ACC112 (cell line): ENCODE results near the gene GRIN2C.

Source experiments
- H2AFZ ChIP-seq: fragments of 200-600 bp; sonication (generic); one replicate; pipeline ENCODE4 v1.6.0; 2017; ENCODE audit warnings: antibody characterized with exemption, low read length; ENCODE audit not compliant: unreplicated experiment
- H3K27ac ChIP-seq: fragments of 200-600 bp; sonication (generic); 2 replicates; pipeline ENCODE4 v1.5.1; 2014; ENCODE audit warnings: low read depth, mild to moderate bottlenecking, antibody characterized with exemption, low read length, moderate library complexity
- H3K27me3 ChIP-seq: fragments of 200-600 bp; sonication (generic); 2 replicates; pipeline ENCODE4 v1.6.1; 2014; ENCODE audit warnings: mild to moderate bottlenecking, antibody characterized with exemption, low read length, moderate library complexity, mixed read lengths; ENCODE audit not compliant: insufficient read depth
- H3K36me3 ChIP-seq: fragments of 200-600 bp; sonication (generic); 2 replicates; pipeline ENCODE4 v1.6.1; 2016; ENCODE audit warnings: mild to moderate bottlenecking, antibody characterized with exemption, low read length, moderate library complexity, mixed read lengths; ENCODE audit not compliant: insufficient read depth
- H3K4me1 ChIP-seq: fragments of 200-600 bp; sonication (generic); one replicate; pipeline ENCODE4 v1.6.1; 2016; ENCODE audit warnings: low read length, mixed read lengths; ENCODE audit not compliant: insufficient read depth, unreplicated experiment, control insufficient read depth
- H3K4me3 ChIP-seq: fragments of 200-600 bp; sonication (generic); 2 replicates; pipeline ENCODE4 v1.5.1; 2014; ENCODE audit warnings: mild to moderate bottlenecking, low read depth, low read length
- H3K79me2 ChIP-seq: fragments of 200-600 bp; sonication (generic); one replicate; pipeline ENCODE4 v1.6.0; 2016; ENCODE audit warnings: low read length; ENCODE audit not compliant: control insufficient read depth, unreplicated experiment, insufficient read depth

The GRIN2C gene

GRCh38 chr17:74893936-74894671 lies 34.4 kb upstream of the GRIN2C start:
- Histone ChIP-seq H3K4me1 (no peaks in the 10 kb centered on the region), H3K79me2 (no peaks in the 10 kb centered on the region), H2AFZ (no peak overlapping the region), H3K27me3 (peaks cover 59% of the 10 kb centered on the region), H3K4me3 (0 out of 2 replicates have a peak overlapping the region, but pooled peaks have one; percentile 58), H3K36me3 (no peaks in the 10 kb centered on the region), H3K27ac (no peak overlapping the region)

DNA sequence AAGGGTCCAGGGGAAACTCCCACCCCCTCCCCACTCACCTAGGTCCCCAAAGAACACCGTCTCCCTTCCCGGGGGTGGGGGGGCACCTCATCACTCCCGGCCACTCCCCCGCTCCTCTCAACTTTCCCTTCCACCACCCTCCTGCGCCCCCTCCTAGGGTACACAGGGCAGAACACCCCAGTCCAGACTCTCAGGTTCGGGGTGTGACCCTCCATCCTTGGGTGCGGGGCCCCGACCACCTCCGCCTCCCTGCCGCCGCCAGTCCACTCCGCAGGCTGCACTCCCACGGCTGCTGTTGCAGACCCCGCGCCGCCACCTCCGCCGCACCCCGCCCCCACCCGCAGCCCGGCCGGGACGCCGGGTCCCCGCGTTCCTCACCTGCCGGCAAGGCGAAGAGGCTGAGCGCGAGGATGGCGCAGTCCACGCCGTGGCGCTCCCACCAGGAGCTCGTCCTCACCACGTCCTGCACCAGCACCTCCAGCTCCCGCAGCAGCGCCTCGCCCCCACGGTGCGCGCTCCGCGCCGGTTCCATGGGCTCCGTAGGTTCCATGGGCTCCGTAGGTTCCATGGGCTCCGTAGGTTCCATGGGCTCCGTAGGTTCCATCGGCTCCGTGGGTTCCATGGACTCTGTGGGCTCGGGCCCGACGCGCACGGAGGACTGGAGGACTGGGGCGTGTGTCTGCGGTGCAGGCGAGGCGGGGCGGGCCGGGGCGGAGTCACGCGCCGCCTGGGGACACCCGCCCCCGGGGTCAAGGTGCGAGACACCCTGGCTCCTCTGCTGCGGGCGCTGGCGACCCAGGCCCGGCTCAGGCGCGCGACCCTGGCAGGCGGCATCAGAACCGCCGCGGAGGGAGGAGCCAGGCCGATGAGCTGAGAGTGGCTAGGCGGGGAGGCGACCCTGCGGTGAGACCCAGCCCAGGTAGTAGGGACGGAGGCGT lies 33.6 kb upstream of the GRIN2C start, which contains the start of gene FADS6:
Gene FADS6, minus strand, starts transcription at position 660 of the 938 bp plus-strand sequence. Its CDS starts 38 bp downstream, at position 622.
- H3K27ac ChIP-seq = no peak within 1 kb of the TSS
- peaks cover 67% of the 10 kb centered on the region for H3K27me3 ChIP-seq
- no peaks in the 10 kb centered on the region for H3K79me2 ChIP-seq
- no peak within 1 kb of the TSS for H2AFZ ChIP-seq
- H3K36me3 ChIP-seq = no peaks in the 10 kb centered on the region
- H3K4me3 ChIP-seq = peak within 1 kb of the TSS; percentile 58; the same call in 1 of the 2 replicates
- no peaks in the 10 kb centered on the region for H3K4me1 ChIP-seq

GRCh38 chr17:74892013-74892841 lies 32.5 kb upstream of the GRIN2C start:
- no peak overlapping the region for H2AFZ ChIP-seq
- peaks cover 70% of the 10 kb centered on the region for H3K27me3 ChIP-seq
- H3K79me2 ChIP-seq = no peaks in the 10 kb centered on the region
- no peaks in the 10 kb centered on the region for H3K4me1 ChIP-seq
- H3K27ac ChIP-seq = no peak overlapping the region
- no peaks in the 10 kb centered on the region for H3K36me3 ChIP-seq
- no peak overlapping the region for H3K4me3 ChIP-seq

DNA sequence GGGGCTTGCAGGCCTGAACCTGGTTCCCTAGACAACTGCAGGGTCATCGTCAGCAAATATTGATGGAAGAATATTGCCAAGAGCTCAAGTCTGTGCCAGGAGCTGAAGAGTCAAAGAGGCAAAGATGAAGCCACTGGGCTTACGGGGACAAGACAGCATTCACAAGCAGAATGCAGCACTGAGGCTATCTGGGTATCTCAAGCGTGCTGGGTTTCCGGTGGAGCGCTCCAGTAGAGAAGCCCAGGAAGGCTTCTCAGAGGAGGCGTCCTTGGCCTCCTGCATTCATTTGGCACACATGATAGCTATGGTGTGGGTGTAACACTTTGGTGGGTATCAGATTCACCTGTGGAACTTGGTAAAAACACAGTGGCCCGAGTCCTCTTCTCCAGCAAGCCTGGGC lies 30.9 kb upstream of the GRIN2C start:
- H3K27me3 ChIP-seq = peaks cover 65% of the 10 kb centered on the region
- no peaks in the 10 kb centered on the region for H3K4me1 ChIP-seq
- no peak overlapping the region for H3K4me3 ChIP-seq

GRCh38 chr17:74888469-74888868 lies 28.8 kb upstream of the GRIN2C start:
- no peaks in the 10 kb centered on the region for H3K4me1 ChIP-seq
- peaks cover 50% of the 10 kb centered on the region for H3K27me3 ChIP-seq
- H3K4me3 ChIP-seq = no peak overlapping the region
- H2AFZ ChIP-seq = no peak overlapping the region
- no peaks in the 10 kb centered on the region for H3K36me3 ChIP-seq
- H3K27ac ChIP-seq = no peak overlapping the region
- no peaks in the 10 kb centered on the region for H3K79me2 ChIP-seq

More for the DNA sequence above, 30.9 kb upstream of the GRIN2C start:
- Histone ChIP-seq H2AFZ (no peak overlapping the region), H3K79me2 (no peaks in the 10 kb centered on the region), H3K36me3 (no peaks in the 10 kb centered on the region), H3K27ac (no peak overlapping the region)

GRCh38 chr17:74883241-74883745 lies 23.6 kb upstream of the GRIN2C start:
- no peak overlapping the region for H2AFZ ChIP-seq
- H3K36me3 ChIP-seq = no peaks in the 10 kb centered on the region
- no peaks in the 10 kb centered on the region for H3K79me2 ChIP-seq
- no peak overlapping the region for H3K4me3 ChIP-seq
- H3K27ac ChIP-seq = no peak overlapping the region
- H3K27me3 ChIP-seq = peaks cover 36% of the 10 kb centered on the region
- no peaks in the 10 kb centered on the region for H3K4me1 ChIP-seq

DNA sequence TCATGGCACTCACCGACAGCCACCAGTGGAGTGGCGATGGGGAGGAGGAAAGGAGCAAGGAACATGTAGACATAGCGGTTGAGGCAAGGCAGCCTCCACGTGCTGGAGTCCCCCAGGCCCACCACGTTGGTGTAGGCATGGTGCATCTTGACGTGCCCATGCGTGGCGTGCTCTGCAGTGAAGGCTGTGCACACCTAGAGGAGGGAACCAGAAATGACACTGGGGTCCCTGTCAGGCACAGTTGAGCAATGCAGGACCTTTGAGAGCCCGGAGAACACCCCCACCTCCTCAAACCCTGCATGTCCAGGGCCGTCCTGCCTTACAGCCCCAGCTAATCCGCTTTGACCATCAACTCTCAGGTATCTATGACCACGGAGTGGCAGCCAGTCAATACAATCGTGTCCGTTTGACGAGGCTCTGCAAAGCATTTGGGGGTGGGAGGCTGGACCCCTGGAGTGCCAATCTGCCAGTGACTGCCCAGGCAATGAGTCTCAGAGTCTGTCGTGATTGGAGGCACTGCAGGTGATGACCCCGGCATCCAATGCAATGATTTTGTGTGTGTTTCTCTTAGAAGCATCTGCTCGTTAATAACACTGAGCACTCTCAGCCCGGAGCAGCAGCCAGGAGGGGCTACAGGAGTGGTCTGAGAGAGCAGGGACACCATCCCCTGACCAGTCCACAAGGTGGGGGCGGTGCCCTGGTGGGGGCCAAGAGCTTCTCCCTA lies 23.0 kb upstream of the GRIN2C start:
- H3K36me3 ChIP-seq = no peaks in the 10 kb centered on the region
- H3K27ac ChIP-seq = no peak overlapping the region
- no peak overlapping the region for H3K4me3 ChIP-seq
- H2AFZ ChIP-seq = no peak overlapping the region
- H3K4me1 ChIP-seq = no peaks in the 10 kb centered on the region
- H3K79me2 ChIP-seq = no peaks in the 10 kb centered on the region
- peaks cover 36% of the 10 kb centered on the region for H3K27me3 ChIP-seq

GRCh38 chr17:74881073-74881472 lies 21.4 kb upstream of the GRIN2C start:
- no peak overlapping the region for H3K27ac ChIP-seq
- no peak overlapping the region for H3K4me3 ChIP-seq
- no peaks in the 10 kb centered on the region for H3K4me1 ChIP-seq
- H2AFZ ChIP-seq = no peak overlapping the region
- peaks cover 26% of the 10 kb centered on the region; the same call in 1 of the 2 replicates for H3K27me3 ChIP-seq
- no peaks in the 10 kb centered on the region for H3K36me3 ChIP-seq
- H3K79me2 ChIP-seq = no peaks in the 10 kb centered on the region

- Histone ChIP-seq H2AFZ (no peak overlapping the region), H3K4me3 (no peak overlapping the region), H3K36me3 (no peaks in the 10 kb centered on the region), H3K79me2 (no peaks in the 10 kb centered on the region), H3K4me1 (peaks cover 11% of the 10 kb centered on the region), H3K27me3 (peaks cover 20% of the 10 kb centered on the region; the same call in 1 of the 2 replicates), H3K27ac (no peak overlapping the region)
Measured at GRCh38 chr17:74879308-74879707, 19.6 kb upstream of the GRIN2C start.
